Loucy (cell line): Measurements from ENCODE around the gene ELN.

Experiments used
- CTCF ChIP-seq: fragments of 200-600 bp; sonication (generic); conservative IDR thresholded peaks from 2 replicates; pipeline ENCODE4 v1.5.1; 2014; ENCODE audit warnings: mild to moderate bottlenecking, antibody characterized with exemption, low read length
- EZH2phosphoT487 ChIP-seq: fragments of 200-600 bp; IDR thresholded peaks from 2 replicates; pipeline ENCODE4 v1.6.1; 2018; ENCODE audit warnings: antibody characterized with exemption, mild to moderate bottlenecking, moderate library complexity, borderline replicate concordance

DNA sequence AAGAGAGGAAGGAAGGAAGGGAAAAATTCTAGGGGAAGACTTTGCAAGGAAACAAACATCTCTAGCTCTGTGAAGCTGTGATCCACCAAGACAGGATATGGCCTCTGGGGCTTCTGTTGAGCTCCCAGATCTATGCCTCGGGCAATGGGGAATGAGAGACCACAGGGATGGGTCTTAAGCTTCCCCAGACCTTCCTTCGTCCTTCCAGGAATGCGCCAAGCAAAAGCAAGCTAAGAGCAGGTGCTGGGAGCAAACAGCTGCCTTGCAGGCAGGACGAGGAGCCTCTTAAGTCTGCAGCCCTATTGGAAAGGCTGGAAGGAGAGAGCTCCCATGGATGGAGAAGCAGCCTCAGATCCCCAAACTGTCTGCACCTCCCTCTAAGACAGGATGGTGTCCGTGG lies 21.9 kb upstream of the ELN start:
- TF ChIP-seq CTCF (no peak), EZH2phosphoT487 (no peak)
